ENCODE measurements around the gene EPHB1.

Gene EPHB1

GRCh38 chr3:134809427-134810051, 14.5 kb downstream of the EPHB1 start:
- DNase-seq, result no peak

GRCh38 chr3:134810052-134810435, 15.0 kb downstream of the EPHB1 start:
- no peak for DNase-seq

DNA sequence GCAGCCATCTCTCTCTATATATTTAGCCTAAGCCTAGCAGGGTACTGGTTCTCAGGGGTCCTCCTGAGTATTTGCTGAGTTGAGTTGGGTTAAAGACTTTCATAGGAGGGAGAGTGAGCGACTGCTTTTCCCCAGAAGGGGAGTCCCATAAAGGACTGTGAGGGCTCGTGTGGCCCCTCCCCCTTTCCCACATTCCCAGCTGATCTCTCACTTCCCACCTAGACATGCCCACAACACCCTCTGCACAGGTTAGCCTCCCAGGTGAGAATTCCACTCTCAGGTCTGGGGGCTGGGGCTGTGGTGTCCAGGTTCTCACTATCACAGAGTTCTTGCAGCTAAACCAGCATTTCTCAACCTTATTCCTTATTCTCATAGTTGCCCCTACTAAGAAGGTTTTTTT, 15.8 kb downstream of the EPHB1 start:
- no peak for DNase-seq

- no peak for DNase-seq
Measured at GRCh38 chr3:134813618-134814017, 18.6 kb downstream of the EPHB1 start.

- no peak for DNase-seq
Measured at GRCh38 chr3:134815519-134815918, 20.5 kb downstream of the EPHB1 start.

- DNase-seq, result no peak
Measured at GRCh38 chr3:134816623-134817022, 21.6 kb downstream of the EPHB1 start.

GRCh38 chr3:134817297-134817696, 22.2 kb downstream of the EPHB1 start:
- no peak for DNase-seq

DNA sequence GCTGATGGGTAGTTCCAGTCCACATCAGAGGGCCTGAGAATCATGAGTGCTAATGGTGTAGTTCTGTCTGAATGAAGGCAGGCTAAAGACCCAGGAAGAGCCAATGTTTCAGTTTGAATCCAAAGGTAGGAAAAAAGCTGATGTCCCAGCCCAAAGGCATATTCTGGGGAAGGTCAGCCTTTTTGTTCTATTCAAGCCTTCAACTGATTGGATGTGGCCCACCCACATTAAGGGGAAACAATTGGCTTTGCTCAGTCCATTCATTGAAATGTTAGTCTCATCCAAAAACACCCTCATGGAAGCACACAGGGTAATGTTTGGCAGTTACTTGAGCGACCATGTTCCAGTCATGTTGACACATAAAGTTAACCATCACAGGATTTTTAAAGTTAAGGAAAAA, 25.9 kb downstream of the EPHB1 start:
- no peak for DNase-seq

DNA sequence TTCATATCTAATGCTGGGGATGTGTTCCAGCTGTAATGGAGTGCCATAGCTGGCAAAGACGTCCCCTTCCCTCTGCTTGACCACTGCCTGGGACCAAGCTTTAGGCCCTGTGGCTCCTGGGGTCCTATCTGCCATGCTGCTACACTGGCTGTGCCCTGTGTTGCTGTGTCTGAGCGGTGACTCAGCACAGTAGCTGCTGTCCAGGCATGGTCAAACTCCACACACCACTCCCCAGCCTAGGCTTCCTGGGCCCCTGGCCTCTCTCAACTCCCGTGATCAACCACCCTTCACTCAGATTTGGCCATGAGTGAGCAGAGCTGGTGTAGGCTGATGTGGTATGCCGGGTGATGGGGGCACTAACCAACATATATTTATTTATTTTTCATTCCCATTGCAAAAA, 27.0 kb downstream of the EPHB1 start:
- DNase-seq, result no peak

- DNase-seq, result no peak
Measured at GRCh38 chr3:134823679-134824078, 28.6 kb downstream of the EPHB1 start.

DNA sequence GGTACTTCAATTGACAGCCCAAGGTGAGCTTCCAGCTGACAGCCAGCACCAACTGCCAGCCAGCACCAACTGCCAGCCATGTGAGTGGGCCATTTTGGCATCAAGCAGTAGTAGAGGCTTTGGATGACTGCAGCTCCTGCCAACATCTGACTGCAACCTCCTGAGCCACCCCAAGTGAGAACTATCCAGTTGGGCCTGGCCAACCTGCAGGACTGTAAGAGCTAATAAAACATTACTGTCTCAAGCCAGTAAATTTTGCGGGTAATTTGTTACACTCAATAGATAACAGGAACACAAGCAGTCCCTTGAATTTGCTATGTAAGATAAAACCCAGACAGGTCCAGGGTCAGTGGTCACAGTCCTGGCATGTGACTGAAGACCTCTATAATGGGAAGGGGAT, 29.7 kb downstream of the EPHB1 start:
- DNase-seq, result no peak

- DNase-seq, result no peak
Measured at GRCh38 chr3:134827213-134827612, 32.2 kb downstream of the EPHB1 start.

DNA sequence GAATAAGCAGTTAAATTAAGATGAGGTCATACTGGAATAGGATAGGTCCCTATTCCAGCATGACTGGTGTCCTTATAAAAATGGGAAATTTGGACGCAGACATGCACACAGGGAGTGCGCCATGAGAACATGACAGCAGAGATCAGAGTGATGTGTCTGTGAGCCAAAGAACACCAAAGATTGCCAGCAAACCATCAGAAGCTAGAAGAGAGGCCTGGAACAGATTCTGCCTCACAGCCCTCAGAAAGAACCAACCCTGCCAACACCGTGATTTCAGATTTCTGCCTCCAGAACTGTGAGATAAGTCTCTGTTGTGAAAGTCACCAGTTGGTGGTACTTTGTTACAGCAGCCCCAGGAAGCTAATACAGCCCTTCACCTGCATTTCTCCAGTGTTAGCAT, 34.7 kb downstream of the EPHB1 start:
- no peak for DNase-seq

GRCh38 chr3:134832585-134832984, 37.5 kb downstream of the EPHB1 start:
- no peak for DNase-seq

GRCh38 chr3:134833453-134834163, 38.5 kb downstream of the EPHB1 start:
- no peak for DNase-seq

- DNase-seq, result no peak
Measured at GRCh38 chr3:134836921-134837320, 41.9 kb downstream of the EPHB1 start.

DNA sequence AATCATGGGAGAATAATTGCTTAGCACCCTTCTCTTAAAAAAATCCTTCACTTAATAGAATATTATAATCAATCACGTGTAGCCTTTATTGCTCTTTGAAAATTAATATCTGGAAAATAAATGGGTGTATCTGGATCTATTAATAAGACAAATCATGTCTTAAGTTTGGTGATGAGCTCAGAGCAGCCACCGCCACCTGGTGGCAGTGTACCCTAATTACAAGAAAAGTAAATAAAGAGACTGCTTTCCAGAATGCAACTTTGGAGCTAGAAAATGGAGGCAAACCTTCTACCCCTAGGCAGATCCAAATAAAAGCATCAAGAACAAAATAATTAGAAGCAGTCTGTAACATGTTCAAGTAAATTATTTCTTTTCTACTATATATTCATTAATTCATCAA, 43.5 kb downstream of the EPHB1 start:
- peak; percentile 6 to 12 for DNase-seq

DNA sequence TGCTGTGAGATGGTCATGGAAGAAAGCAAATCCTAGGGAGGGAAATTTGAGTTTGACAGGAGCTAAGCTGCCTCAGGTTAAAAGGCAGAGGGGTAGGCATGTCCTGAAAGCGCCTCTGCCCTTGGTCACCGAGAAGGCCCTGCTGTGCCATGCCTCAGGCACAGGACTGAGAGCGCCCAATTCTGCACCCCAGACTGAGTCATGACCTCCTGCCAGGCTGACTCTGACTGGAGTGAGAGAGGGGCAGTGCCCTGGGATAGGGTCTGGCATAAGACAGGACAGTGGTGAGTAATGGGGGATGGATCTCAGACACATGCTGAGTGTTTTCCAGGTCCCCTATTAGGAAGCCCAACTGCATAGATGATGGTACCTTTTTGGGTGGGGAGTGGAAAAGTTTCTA, 44.4 kb downstream of the EPHB1 start:
- DNase-seq, result no peak

- DNase-seq, result no peak
Measured at GRCh38 chr3:134839990-134840389, 44.9 kb downstream of the EPHB1 start.

GRCh38 chr3:134840459-134840858, 45.4 kb downstream of the EPHB1 start:
- DNase-seq, result no peak

GRCh38 chr3:134846084-134846483, 51.0 kb downstream of the EPHB1 start:
- no peak for DNase-seq

DNA sequence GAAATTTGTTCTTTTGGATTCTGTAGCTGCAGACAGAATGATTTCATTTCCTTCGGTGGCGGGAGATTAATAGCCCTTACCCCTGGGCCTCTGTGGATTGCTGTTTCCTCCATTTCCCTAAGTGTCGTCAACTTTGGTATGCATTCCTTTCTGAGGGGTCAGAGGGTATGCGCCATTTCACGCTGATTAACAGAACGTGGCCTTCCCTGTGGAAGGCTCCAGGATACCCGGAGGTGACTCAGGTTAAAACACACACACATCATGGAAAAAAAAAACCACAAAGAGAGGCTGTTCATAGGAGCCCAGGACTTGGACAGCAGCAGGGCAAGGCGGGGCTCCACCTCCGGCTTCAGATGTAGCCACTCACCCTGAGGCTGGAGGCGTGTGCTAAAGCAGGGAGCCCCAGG, 51.9 kb downstream of the EPHB1 start:
- no peak for DNase-seq

GRCh38 chr3:134847349-134847748, 52.3 kb downstream of the EPHB1 start:
- no peak for DNase-seq

- DNase-seq, result no peak
Measured at GRCh38 chr3:134849561-134849960, 54.5 kb downstream of the EPHB1 start.

DNA sequence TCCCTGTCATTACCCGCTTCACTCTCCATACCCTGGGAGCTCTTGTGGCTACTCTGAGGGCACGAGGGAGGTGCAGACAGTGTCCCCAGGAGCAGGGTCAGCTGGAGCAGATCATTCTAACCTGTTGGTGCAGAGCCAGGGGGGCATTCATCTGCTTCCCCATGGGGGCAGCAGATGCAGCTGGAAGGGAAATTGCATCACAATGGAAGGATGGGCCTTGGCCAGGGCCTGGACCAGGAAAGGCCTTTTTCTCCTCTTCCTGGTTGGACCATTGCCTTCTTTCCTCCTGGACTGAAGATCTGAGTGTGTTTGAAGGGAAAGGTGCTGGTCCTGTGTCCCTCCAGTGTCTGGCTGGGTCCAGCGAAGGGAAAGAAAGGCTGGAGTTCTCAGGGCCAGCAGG, 55.7 kb downstream of the EPHB1 start:
- DNase-seq, result no peak
